ENCODE data around the gene KCMF1. TPM values are rescaled to one million over a fixed set of nuclear protein-coding genes. Genes with fewer than 3 reads are reported as not detected.

The KCMF1 gene
- total and polyA plus RNA-seq, 11 donors: 10.9 to 104 (median 80.0) TPM

DNA sequence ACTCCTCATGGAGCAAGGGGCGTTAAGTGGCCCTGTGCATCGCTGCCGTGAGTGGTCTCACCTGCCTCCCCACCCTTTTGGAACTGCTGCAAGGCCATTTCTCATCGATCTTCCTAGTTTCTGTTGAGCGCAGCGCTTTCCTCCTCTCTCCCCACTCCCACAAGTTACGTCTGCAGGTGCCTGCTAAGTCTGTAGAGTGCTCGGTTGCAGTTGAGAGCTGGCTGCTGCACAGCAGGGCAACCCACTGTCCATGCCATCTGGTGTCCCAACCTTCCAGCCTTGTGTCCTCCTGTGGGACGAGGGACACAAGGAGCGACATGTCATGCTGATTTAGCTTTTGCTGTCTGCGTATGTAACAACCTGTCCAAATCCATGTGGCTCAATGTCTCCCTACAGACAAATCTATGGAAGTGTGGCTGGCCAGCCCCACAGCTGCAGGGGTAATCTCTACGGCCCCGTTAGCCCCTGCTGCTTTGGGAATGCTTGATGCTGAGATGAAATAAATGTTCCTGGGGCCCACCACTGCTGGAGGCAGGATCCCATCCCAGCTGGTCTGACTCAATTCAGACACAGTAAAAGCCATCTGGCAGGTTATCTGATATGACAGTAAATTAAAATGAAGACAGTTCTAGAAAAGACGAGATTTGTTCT lies 94.1 kb downstream of the KCMF1 start:
- TF ChIP-seq, protein P1, sequence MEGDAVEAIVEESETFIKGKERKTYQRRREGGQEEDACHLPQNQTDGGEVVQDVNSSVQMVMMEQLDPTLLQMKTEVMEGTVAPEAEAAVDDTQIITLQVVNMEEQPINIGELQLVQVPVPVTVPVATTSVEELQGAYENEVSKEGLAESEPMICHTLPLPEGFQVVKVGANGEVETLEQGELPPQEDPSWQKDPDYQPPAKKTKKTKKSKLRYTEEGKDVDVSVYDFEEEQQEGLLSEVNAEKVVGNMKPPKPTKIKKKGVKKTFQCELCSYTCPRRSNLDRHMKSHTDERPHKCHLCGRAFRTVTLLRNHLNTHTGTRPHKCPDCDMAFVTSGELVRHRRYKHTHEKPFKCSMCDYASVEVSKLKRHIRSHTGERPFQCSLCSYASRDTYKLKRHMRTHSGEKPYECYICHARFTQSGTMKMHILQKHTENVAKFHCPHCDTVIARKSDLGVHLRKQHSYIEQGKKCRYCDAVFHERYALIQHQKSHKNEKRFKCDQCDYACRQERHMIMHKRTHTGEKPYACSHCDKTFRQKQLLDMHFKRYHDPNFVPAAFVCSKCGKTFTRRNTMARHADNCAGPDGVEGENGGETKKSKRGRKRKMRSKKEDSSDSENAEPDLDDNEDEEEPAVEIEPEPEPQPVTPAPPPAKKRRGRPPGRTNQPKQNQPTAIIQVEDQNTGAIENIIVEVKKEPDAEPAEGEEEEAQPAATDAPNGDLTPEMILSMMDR (IDR thresholded peaks at IDR 0.05): no peak
- no peak for TF ChIP-seq POLR2A (IDR thresholded peaks at IDR 0.05)
- Histone ChIP-seq H3K27ac (no peak overlapping the region), H3K4me3 (no peak overlapping the region), H3K4me1 (peaks cover 0 to 9% (median 6%) of the 10 kb centered on the region in 12 donors), H3K9me3 (no peaks in the 10 kb centered on the region), H3K27me3 (peaks cover 0 to 10% (median 0%) of the 10 kb centered on the region in 9 donors), H3K36me3 (no peaks in the 10 kb centered on the region)
- no peak for ATAC-seq
- intact Hi-C loops (cut with DNase I): loop anchor here in 5 of 10 donors (5.0 kb wide), 3 partner anchors 67 to 232 kb away; partner anchors contain the start of gene TCF7L1 (in 5 of the 5)
- no peak for DNase-seq
- 70 to 77% (median 72%) methylated on average over 14 of the region's 14 CpGs for WGBS, 4 donors

- DNase-seq (no peak), ATAC-seq (no peak)
- no peak overlapping the region for H3K27ac ChIP-seq
- no peaks in the 10 kb centered on the region for H3K9me3 ChIP-seq
- H3K27me3 ChIP-seq: peaks cover 0 to 10% (median 0%) of the 10 kb centered on the region in 9 donors
- intact Hi-C loops (cut with DNase I): loop anchor here (1.0 to 5.0 kb wide), 9 partner anchors 66 to 235 kb away; partner anchors contain the start of gene TCF7L1 (in 6 of the 10)
- WGBS, 4 donors: 67 to 75% (median 70%) methylated on average over 11 of the region's 11 CpGs
- H3K36me3 ChIP-seq: no peaks in the 10 kb centered on the region
- TF ChIP-seq POLR2A (IDR thresholded peaks at IDR 0.05): no peak
- TF ChIP-seq, protein P1 (IDR thresholded peaks at IDR 0.05): no peak
- H3K4me1 ChIP-seq: peaks cover 0 to 9% (median 6%) of the 10 kb centered on the region in 12 donors
- peak overlapping the region in 1 of 12 donors; percentile 45 for H3K4me3 ChIP-seq
Observed at GRCh38 chr2:85066006-85066740, 95.2 kb downstream of the KCMF1 start.

- no peak for TF ChIP-seq POLR2A (IDR thresholded peaks at IDR 0.05)
- TF ChIP-seq, protein P1 (IDR thresholded peaks at IDR 0.05): peak; percentile 71 to 91 (median 86)
- H3K27ac ChIP-seq: peak overlapping the region in 3 of 12 donors; percentile 2 to 50 (median 23)
- no peaks in the 10 kb centered on the region for H3K36me3 ChIP-seq
- H3K4me1 ChIP-seq: peaks cover 0 to 9% (median 6%) of the 10 kb centered on the region in 12 donors
- peaks cover 0 to 10% (median 0%) of the 10 kb centered on the region in 9 donors for H3K27me3 ChIP-seq
- intact Hi-C loops (cut with DNase I): loop anchor here (1.0 to 5.0 kb wide), 9 partner anchors 65 to 234 kb away; partner anchors contain the start of gene TCF7L1 (in 6 of the 10)
- WGBS, 4 donors: 1 to 3% (median 2%) methylated on average over 19 of the region's 19 CpGs
- peak overlapping the region in 11 of 12 donors; percentile 2 to 59 (median 43) for H3K4me3 ChIP-seq
- ATAC-seq (peak; percentile 78 to 88 (median 85)), DNase-seq (peak; percentile 71 to 83 (median 75))
- H3K9me3 ChIP-seq: no peaks in the 10 kb centered on the region
Observed at GRCh38 chr2:85066874-85067351, 96.0 kb downstream of the KCMF1 start.

DNA sequence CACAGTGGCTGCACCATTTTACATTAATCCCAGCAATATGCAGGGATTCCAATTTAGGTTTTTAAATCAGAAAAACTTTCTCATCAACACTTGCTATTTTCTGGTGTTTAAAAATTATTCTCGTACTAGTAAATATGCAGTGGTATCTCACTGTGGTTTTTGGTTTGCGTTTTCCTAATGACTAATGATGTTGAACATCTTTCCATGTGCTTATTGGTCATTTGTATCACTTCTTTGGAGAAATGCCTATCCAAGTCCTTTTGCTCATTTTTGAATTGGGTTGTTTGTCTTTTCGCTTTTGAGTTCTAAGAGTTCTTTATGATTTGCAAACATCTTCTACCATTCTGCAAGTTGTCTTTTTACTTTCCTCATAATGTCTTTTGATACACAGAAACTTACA lies 100.1 kb downstream of the KCMF1 start:
- no peaks in the 10 kb centered on the region for H3K9me3 ChIP-seq
- no peak for TF ChIP-seq POLR2A (IDR thresholded peaks at IDR 0.05)
- TF ChIP-seq, protein P1 (IDR thresholded peaks at IDR 0.05): no peak
- intact Hi-C loops (cut with DNase I): no loop called here
- WGBS, 4 donors: 85 to 92% (median 89%) methylated on average over 3 of the region's 3 CpGs
- ATAC-seq (no peak), DNase-seq (no peak)
- H3K27me3 ChIP-seq: peaks cover 0 to 4% (median 0%) of the 10 kb centered on the region in 9 donors
- no peak overlapping the region for H3K27ac ChIP-seq
- H3K4me3 ChIP-seq: no peak overlapping the region
- peaks cover 0 to 9% (median 6%) of the 10 kb centered on the region in 12 donors for H3K4me1 ChIP-seq
- H3K36me3 ChIP-seq: no peaks in the 10 kb centered on the region

Measured in heart left ventricle (tissue), 16 donors.